Bronchial epithelial cell (primary cell): ENCODE measurements around the gene RBM20. TPM values are rescaled to one million over a fixed set of nuclear protein-coding genes. Genes with fewer than 3 reads are reported as not detected.

Experiments
- DNase-seq: peaks from one replicate; pipeline ENCODE4 v3.0.0-alpha.2; 2010; ENCODE audit warnings: low read depth
- FAIRE-seq: peaks from 2 replicates; lab custom pipeline; 2011; peaks lifted over from hg19 to GRCh38; lab: Jason Lieb, UNC
- H3K27me3 ChIP-seq: 2 replicates; pipeline ENCODE4 v1.5.1; 2011; ENCODE audit warnings: low read length; ENCODE audit not compliant: control insufficient read depth, insufficient read depth
- H3K36me3 ChIP-seq: 2 replicates; pipeline ENCODE4 v1.5.1; 2011; ENCODE audit warnings: low read length; ENCODE audit not compliant: control insufficient read depth, insufficient read depth
- H3K4me3 ChIP-seq: 2 replicates; pipeline ENCODE4 v1.5.1; 2011; ENCODE audit warnings: mild to moderate bottlenecking, low read depth, low read length, control low read depth
- CTCF ChIP-seq: IDR thresholded peaks from 2 replicates; pipeline ENCODE4 v1.5.1; 2011; ENCODE audit warnings: mild to moderate bottlenecking, moderate library complexity, low read length, control low read depth, inconsistent platforms; ENCODE audit not compliant: insufficient read depth, severe bottlenecking
- total RNA-seq: library from RNA; depleted of rRNA; stranded (reverse); fragments of >200 nt; gene quantifications from 2 replicates; pipeline ENCODE4 v1.2.1, GENCODE V29; 2014

The RBM20 gene
- total RNA-seq, 1 donor from 2014 or later = not detected

- FAIRE-seq = no peak
- Histone ChIP-seq H3K36me3 (no peaks in the 10 kb centered on the region), H3K27me3 (no peaks in the 10 kb centered on the region), H3K4me3 (no peak overlapping the region)
- DNase-seq = no peak
- TF ChIP-seq CTCF = no peak
Measured at GRCh38 chr10:110867807-110868465, 223.8 kb downstream of the RBM20 start.

- H3K36me3 ChIP-seq = no peaks in the 10 kb centered on the region
- no peaks in the 10 kb centered on the region for H3K27me3 ChIP-seq
- no peak for FAIRE-seq
- DNase-seq = no peak
- TF ChIP-seq CTCF = no peak
- no peak overlapping the region for H3K4me3 ChIP-seq
Measured at GRCh38 chr10:110868981-110869380, 224.8 kb downstream of the RBM20 start.

- Histone ChIP-seq H3K4me3 (no peak overlapping the region), H3K27me3 (no peaks in the 10 kb centered on the region), H3K36me3 (peaks cover under 1% of the 10 kb centered on the region)
- no peak for TF ChIP-seq CTCF
- FAIRE-seq = no peak
- DNase-seq = no peak
Measured at GRCh38 chr10:110870823-110871297, 226.7 kb downstream of the RBM20 start.

GRCh38 chr10:110871298-110872084, 227.4 kb downstream of the RBM20 start, which contains the start of gene PDCD4:
PDCD4 (plus strand) TSS chr10:110871928; CDS start chr10:110876028, 4,100 bp downstream.
- DNase-seq (peak; percentile 91), FAIRE-seq (peak; percentile 36)
- Histone ChIP-seq H3K27me3 (no peaks in the 10 kb centered on the region), H3K4me3 (peak within 1 kb of the TSS; percentile 70), H3K36me3 (peaks cover 3% of the 10 kb centered on the region)
- no peak for TF ChIP-seq CTCF

GRCh38 chr10:110872145-110872983, 228.2 kb downstream of the RBM20 start:
- peak; percentile 32 for TF ChIP-seq CTCF
- H3K27me3 ChIP-seq = no peaks in the 10 kb centered on the region
- peak overlapping the region; percentile 70 for H3K4me3 ChIP-seq
- DNase-seq (peak; percentile 57), FAIRE-seq (no peak)
- H3K36me3 ChIP-seq = peaks cover 3% of the 10 kb centered on the region
